Peyer's patch (tissue), 4 donors: Measurements from ENCODE around the gene PHF2.

Experiments
- CTCF ChIP-seq, 6 experiments: fragments of 450-650 bp in 4 of 6; fragments of 200-600 bp in 2 of 6; sonication (generic) in 1 of 6; IDR thresholded peaks; one replicate each; pipeline ENCODE4 v1.5.1; 2017 to 2019; ENCODE audit warnings: antibody characterized with exemption in 6 of 6, mild to moderate bottlenecking in 3 of 6, moderate library complexity in 1 of 6
- POLR2A ChIP-seq, 2 donors: fragments of 450-650 bp; IDR thresholded peaks; one replicate each; pipeline ENCODE4 v1.5.1; 2017; ENCODE audit warnings: antibody characterized with exemption in 2 of 2, mild to moderate bottlenecking in 2 of 2, moderate library complexity in 2 of 2

GRCh38 chr9:93621922-93622321, 45.5 kb downstream of the PHF2 start:
- TF ChIP-seq CTCF (IDR thresholded peaks at IDR 0.05) (no peak), POLR2A (IDR thresholded peaks at IDR 0.05) (no peak)
